LNCAP (cell line): ENCODE data around the gene SH3RF3.

Experiments used
- CTCF ChIP-seq: fragments of 450-650 bp; IDR thresholded peaks from 2 replicates; pipeline ENCODE4 v1.5.1; 2017; ENCODE audit warnings: mild to moderate bottlenecking

Gene SH3RF3

GRCh38 chr2:109316091-109316490 lies 187.1 kb downstream of the SH3RF3 start:
- no peak for TF ChIP-seq CTCF

- TF ChIP-seq CTCF: no peak
These were observed 188.6 kb downstream of the SH3RF3 start for GRCh38 chr2:109317471-109318095.

- TF ChIP-seq CTCF: no peak
These were observed 189.3 kb downstream of the SH3RF3 start for GRCh38 chr2:109318150-109318948.

GRCh38 chr2:109318949-109319342 lies 189.9 kb downstream of the SH3RF3 start:
- no peak for TF ChIP-seq CTCF

GRCh38 chr2:109320195-109320922 lies 191.4 kb downstream of the SH3RF3 start:
- TF ChIP-seq CTCF: no peak

GRCh38 chr2:109321570-109321969 lies 192.6 kb downstream of the SH3RF3 start:
- TF ChIP-seq CTCF: no peak

GRCh38 chr2:109322111-109322510 lies 193.1 kb downstream of the SH3RF3 start:
- no peak for TF ChIP-seq CTCF
